ENCODE data around the gene NDST3. TPM values are rescaled to one million over a fixed set of nuclear protein-coding genes. Genes with fewer than 3 reads are reported as not detected.

Gene NDST3
- total and polyA plus RNA-seq, 2 of the 13 experiments (the other 11 are each of a cell fraction or from before 2014, with no cell fraction given): not detected

DNA sequence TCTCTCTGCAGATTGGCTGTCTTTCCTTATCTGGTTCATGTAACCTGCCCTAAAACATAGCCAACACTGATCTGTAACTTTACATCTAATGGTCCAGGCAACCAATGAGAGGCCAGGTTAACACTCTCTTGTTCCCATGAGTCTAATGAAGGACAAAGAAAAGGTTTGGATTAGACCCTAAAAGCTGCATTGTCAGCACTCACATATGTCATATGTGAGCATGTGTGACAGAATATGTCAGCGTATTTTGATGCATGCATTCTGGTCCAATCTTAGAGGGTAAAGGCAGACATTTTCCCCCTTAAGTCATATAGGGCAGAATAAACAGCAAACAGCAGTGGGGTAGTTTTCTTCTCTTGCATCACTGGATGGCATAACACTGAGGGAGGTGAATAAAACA is 3.7 kb downstream of the NDST3 start (continued):
- TF ChIP-seq, protein P1, sequence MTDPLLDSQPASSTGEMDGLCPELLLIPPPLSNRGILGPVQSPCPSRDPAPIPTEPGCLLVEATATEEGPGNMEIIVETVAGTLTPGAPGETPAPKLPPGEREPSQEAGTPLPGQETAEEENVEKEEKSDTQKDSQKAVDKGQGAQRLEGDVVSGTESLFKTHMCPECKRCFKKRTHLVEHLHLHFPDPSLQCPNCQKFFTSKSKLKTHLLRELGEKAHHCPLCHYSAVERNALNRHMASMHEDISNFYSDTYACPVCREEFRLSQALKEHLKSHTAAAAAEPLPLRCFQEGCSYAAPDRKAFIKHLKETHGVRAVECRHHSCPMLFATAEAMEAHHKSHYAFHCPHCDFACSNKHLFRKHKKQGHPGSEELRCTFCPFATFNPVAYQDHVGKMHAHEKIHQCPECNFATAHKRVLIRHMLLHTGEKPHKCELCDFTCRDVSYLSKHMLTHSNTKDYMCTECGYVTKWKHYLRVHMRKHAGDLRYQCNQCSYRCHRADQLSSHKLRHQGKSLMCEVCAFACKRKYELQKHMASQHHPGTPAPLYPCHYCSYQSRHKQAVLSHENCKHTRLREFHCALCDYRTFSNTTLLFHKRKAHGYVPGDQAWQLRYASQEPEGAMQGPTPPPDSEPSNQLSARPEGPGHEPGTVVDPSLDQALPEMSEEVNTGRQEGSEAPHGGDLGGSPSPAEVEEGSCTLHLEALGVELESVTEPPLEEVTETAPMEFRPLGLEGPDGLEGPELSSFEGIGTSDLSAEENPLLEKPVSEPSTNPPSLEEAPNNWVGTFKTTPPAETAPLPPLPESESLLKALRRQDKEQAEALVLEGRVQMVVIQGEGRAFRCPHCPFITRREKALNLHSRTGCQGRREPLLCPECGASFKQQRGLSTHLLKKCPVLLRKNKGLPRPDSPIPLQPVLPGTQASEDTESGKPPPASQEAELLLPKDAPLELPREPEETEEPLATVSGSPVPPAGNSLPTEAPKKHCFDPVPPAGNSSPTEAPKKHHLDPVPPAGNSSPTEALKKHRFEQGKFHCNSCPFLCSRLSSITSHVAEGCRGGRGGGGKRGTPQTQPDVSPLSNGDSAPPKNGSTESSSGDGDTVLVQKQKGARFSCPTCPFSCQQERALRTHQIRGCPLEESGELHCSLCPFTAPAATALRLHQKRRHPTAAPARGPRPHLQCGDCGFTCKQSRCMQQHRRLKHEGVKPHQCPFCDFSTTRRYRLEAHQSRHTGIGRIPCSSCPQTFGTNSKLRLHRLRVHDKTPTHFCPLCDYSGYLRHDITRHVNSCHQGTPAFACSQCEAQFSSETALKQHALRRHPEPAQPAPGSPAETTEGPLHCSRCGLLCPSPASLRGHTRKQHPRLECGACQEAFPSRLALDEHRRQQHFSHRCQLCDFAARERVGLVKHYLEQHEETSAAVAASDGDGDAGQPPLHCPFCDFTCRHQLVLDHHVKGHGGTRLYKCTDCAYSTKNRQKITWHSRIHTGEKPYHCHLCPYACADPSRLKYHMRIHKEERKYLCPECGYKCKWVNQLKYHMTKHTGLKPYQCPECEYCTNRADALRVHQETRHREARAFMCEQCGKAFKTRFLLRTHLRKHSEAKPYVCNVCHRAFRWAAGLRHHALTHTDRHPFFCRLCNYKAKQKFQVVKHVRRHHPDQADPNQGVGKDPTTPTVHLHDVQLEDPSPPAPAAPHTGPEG (CRISPR knock-in tag; IDR thresholded peaks at IDR 0.05): no peak
- TF ChIP-seq MAFK (conservative IDR thresholded peaks at IDR 0.05 in 1 of 2, IDR thresholded peaks at IDR 0.05 in 1 of 2; ENCODE audit: low read length in 2 of 2) (peak; percentile 26 to 57; a peak in 2 of 4 replicates), ZNF672 (CRISPR knock-in tag; IDR thresholded peaks at IDR 0.05) (no peak), SPEN (CRISPR knock-in tag; IDR thresholded peaks at IDR 0.05; ENCODE audit: low read depth) (no peak)

- no peaks in the 10 kb centered on the region; the same call in 1 of the 2 replicates for H3K9me3 ChIP-seq (ENCODE audit: low read length)
- H4K20me1 ChIP-seq (ENCODE audit: insufficient read depth, low read length): no peaks in the 10 kb centered on the region
- ChIA-PET POLR2A (no interaction called here), CTCF (ENCODE audit: low intra/inter-chr PET ratio, low total read pairs) (no interaction called here)
- no peaks in the 10 kb centered on the region for H3K79me2 ChIP-seq (ENCODE audit: insufficient read depth, low read length)
- no peak for ATAC-seq
- intact Hi-C loops (cut with micrococcal nuclease; ENCODE audit: unreplicated experiment) (no loop called here), in situ Hi-C loops (cut with HindIII; ENCODE audit: extremely low pct_ligation_motif_present, low pct_unique_long_range_greater_than_20kb) (no loop called here)
- H3K4me1 ChIP-seq (ENCODE audit: insufficient read depth, low read length): no peaks in the 10 kb centered on the region
- H3K4me3 ChIP-seq (replicated peaks in 1 of 3; ENCODE audit: insufficient read depth in 1 of 3, low read depth in 2 of 3, low read length in 3 of 3): no peak overlapping the region
- no peak for TF ChIP-seq KAT7 (CRISPR knock-in tag; IDR thresholded peaks at IDR 0.05; ENCODE audit: borderline replicate concordance)
- TF ChIP-seq BRF2 (CRISPR knock-in tag; IDR thresholded peaks at IDR 0.05): no peak
- TF ChIP-seq ZC3H4 (CRISPR knock-in tag; IDR thresholded peaks at IDR 0.05; ENCODE audit: borderline replicate concordance): no peak
- no peak for TF ChIP-seq SMAD1 (CRISPR knock-in tag; IDR thresholded peaks at IDR 0.05; ENCODE audit: borderline replicate concordance, low read depth)
- TF ChIP-seq, protein P2, sequence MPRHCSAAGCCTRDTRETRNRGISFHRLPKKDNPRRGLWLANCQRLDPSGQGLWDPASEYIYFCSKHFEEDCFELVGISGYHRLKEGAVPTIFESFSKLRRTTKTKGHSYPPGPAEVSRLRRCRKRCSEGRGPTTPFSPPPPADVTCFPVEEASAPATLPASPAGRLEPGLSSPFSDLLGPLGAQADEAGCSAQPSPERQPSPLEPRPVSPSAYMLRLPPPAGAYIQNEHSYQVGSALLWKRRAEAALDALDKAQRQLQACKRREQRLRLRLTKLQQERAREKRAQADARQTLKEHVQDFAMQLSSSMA (CRISPR knock-in tag; IDR thresholded peaks at IDR 0.05): no peak
- no peak for TF ChIP-seq YEATS2 (CRISPR knock-in tag; IDR thresholded peaks at IDR 0.05; ENCODE audit: borderline replicate concordance)
- no peak for TF ChIP-seq FOXO1 (CRISPR knock-in tag; IDR thresholded peaks at IDR 0.05)
- TF ChIP-seq ZNF850 (CRISPR knock-in tag; conservative IDR thresholded peaks at IDR 0.05): no peak
- no peak for TF ChIP-seq TBX2 (CRISPR knock-in tag; IDR thresholded peaks at IDR 0.05; ENCODE audit: borderline replicate concordance)
- TF ChIP-seq ZNF282 (IDR thresholded peaks at IDR 0.05; ENCODE audit: partially characterized antibody): no peak
- no peak for TF ChIP-seq ZNF550 (CRISPR knock-in tag; IDR thresholded peaks at IDR 0.05; ENCODE audit: borderline replicate concordance)
- no peak for TF ChIP-seq ZMYM2 (CRISPR knock-in tag; IDR thresholded peaks at IDR 0.05)
- no peak for TF ChIP-seq TSC22D2 (CRISPR knock-in tag; IDR thresholded peaks at IDR 0.05; ENCODE audit: borderline replicate concordance)
- no peak overlapping the region for H3K4me2 ChIP-seq (ENCODE audit: low read depth, low read length)
- H3K27ac ChIP-seq (ENCODE audit: extremely low read length, insufficient read depth, low read length): no peak overlapping the region
- WGBS (ENCODE audit: low lambda C conversion rate): no CpG with 5 or more reads among the region's 2 CpGs
- no TSS peak for BruUV-seq (replicated peaks)
- no peak for DNase-seq (ENCODE audit: low spot score)
- H3K27me3 ChIP-seq (ENCODE audit: control insufficient read depth in 1 of 2, insufficient read depth in 2 of 2, low read length in 2 of 2): no peaks in the 10 kb centered on the region
- H3K36me3 ChIP-seq (replicated peaks in 1 of 2; ENCODE audit: control insufficient read depth in 1 of 2, insufficient read depth in 2 of 2, low read length in 2 of 2): no peaks in the 10 kb centered on the region
- no peak overlapping the region for H3K9ac ChIP-seq (ENCODE audit: insufficient read depth, low read depth, low read length)
- FAIRE-seq: no peak
- no peak overlapping the region for H2AFZ ChIP-seq (ENCODE audit: low read length)
Measured at GRCh38 chr4:118046323-118046722, 12.0 kb downstream of the NDST3 start.
